ENCODE measurements around the gene RPL27A. TPM values are rescaled to one million over a fixed set of nuclear protein-coding genes. Genes with fewer than 3 reads are reported as not detected.
"Not testable (repeated sequence)": the region's sequence is repeated elsewhere in the genome, so short reads cannot be mapped to it uniquely, and the experiment has no call there.

RPL27A gene
- total RNA-seq: 549 TPM
- long read RNA-seq, full-length matches to known transcripts: 145 of 149 reads
- long read RNA-seq, partial matches to known transcripts: 2 of 149 reads
- long read RNA-seq, other reads (novel, unspliced or antisense): 2 of 149 reads

DNA sequence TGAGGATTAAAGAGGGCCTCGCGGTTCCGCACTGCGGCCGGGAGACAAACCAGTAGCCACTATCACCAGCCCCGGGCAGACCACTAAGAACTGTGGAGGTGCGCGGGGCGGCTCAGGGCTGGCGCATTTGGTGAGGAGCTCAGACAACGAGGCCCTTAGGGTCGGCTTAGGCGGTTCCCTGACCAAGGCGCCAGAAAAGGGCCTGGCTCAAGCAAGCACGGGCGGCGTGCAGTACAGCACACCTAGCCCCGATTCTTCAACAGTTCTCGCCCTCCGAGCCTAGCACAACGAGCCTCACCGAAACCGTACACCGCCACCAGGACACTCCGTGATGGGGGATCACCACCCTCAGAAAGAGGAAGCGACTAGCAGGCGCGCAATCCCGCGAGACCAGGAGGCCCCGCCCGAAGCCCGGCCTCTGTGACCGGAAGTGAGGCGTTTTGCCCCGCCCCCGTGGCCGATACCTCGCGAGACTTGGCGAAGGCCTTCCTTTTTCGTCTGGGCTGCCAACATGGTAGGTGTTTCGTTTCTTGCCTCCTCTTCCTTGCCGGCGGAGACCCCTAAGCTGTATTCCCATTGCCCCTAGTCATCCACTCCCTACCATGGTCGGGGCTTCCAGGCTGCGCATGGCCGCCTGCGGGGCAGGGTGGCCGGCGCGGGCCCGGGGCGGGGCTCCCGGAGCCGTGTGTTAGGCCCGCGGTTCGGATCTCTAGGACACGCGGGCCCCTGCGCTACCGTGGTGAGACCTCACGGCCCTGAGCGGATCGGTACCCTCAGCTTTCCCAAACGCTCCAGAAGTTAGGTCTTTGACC, at the start of gene RPL27A, which contains the start of gene TRIM66:
Gene RPL27A, plus strand, starts transcription at position 490 of the 812 bp plus-strand sequence. Its CDS starts 22 bp downstream, at position 512.
Gene TRIM66, minus strand, starts transcription at position 363 of the 812 bp plus-strand sequence. CDS start 10,391 bp downstream, outside the sequence.
- intact Hi-C loops (cut with DNase I): loop anchor here (5.0 kb wide), 1 partner anchor 230 kb away; the partner anchor contains the start of gene AKIP1
- DNase-seq (peak; percentile 99), ATAC-seq (ENCODE audit: poor library complexity) (peak; percentile 99)

DNA sequence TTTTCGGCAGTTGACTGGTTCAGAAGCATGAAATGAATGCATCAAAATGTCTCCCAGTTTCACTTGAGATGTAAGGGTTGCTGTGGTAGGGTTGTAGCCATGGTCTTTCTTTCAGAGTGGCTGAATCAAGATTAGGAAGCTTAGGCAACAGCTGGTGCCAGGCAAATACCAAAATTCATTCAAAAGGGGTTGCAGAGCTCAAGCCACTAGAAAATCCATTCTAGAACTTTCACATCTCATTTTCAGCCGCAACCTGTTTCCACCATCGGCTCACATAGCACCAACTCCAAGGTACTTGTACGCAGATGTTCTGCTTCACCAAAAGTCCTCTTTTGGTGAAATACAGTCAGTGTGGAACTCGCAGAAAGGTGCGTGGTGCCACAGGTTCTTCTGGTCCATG, 48.1 kb upstream of the RPL27A start:
- ATAC-seq (ENCODE audit: poor library complexity): no peak
- intact Hi-C loops (cut with DNase I): no loop called here
- no peak for DNase-seq

DNA sequence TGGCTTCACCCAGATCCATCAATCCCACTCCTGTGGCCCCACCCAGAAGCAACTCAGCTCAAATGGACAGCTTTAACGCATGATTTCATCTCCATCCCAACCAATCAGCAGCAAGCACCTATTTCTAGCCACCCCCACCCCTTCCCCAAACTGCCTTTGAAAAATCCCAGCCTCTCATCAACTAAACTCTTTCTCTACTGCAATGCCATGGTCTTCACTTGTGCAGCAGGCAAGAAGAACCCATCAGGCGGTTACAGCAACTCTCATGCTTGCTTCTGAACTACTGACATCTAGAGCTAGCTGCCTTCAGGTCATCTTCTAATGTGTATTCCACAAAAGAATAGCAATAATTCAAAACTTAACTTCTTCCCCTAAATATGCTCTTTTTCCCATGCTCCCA, 46.5 kb upstream of the RPL27A start:
- intact Hi-C loops (cut with DNase I): no loop called here
- ATAC-seq (ENCODE audit: poor library complexity) (no peak), DNase-seq (no peak)

DNA sequence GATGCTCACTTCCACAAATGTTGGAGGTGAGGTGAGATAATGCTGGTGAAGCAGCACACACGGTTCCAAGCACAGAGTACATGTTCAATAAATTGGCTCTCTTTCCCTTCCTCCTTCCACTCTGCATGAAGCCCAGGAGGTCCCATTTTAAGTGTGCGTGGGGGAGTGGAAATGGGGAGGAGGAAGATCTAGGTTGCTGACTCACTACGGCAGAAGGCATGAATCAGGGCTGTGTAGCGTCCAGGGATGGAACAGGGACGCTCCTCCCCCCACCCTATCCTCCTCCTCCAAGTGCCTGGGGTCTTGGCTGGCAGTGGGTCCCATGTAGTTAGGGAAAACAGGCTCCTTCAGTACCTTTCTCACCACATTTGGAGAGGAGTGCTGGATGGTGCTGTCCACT, 44.3 kb upstream of the RPL27A start:
- DNase-seq: no peak
- ATAC-seq (ENCODE audit: poor library complexity): no peak
- intact Hi-C loops (cut with DNase I): no loop called here

DNA sequence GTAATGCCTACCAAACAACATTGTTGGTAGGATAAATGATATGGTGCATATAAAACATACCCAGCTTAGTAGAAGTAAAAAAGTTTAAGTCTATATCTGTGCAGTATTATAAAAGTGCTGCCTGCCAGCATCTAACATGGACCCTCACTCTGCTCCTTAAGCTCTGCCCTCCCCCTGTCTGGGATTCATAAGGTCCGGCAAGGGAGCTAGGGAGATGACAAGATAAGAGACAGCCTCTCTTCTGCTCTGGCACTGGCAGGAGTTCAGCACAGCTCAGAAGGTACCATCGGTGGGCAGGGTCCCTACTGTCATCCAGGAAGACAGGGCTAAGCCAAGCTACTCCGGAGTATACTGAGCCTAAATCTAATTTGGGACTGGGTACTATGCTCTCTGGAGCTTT, 42.9 kb upstream of the RPL27A start:
- DNase-seq: no peak
- no peak for ATAC-seq (ENCODE audit: poor library complexity)
- intact Hi-C loops (cut with DNase I): no loop called here

DNA sequence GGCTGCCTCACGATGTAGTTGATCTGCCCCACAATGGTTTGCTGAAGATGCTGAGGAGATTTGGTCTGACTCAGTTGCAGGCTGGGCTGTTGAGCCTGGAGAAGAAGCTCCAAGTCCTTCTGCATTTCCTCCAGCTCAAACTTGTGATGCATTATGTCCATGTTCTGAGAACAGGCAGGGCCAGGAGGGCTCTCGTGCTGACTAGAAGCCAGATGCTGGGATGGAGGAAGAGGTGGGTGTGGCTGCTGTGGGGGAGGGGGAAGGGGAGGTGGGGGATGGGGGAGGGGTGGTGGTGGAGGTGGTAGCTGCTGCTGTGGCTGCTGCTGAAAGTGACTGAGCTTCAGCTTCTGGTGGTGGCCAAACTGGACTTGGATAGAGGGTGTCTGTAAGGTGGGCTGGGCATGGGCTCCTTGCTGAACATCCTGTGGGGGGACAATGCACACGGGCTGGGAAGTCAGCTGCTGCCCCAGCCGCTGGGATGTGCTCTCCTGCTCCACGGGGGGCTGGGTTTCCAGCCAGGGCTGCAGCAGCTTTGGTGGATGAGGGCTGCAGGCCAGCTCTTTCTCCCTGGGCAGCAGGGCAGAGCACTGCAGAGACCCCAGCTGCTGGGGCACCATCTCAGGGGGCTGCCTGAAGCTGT, 42.2 kb upstream of the RPL27A start:
- intact Hi-C loops (cut with DNase I): no loop called here
- DNase-seq (no peak), ATAC-seq (ENCODE audit: poor library complexity) (no peak)

DNA sequence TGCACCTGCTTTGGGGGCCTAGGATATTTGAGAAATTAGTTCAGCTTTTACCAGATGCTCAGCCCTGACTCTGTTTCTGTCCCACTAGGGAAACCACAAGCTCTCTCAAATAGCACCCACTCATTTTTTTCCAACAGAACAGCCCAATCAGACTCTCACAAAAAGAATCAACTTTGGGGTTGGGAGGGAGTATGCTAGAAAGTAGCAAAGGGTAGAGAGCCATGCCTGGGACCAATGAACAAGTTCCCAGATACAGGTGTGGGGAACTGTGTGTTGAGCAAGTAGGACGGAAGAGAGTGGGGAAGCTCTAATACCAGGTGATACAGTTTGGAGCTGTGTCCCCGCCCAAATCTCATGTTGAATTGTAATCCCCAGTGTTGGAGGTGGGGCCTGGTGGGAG, 41.3 kb upstream of the RPL27A start:
- intact Hi-C loops (cut with DNase I): no loop called here
- ATAC-seq (ENCODE audit: poor library complexity) (no peak), DNase-seq (no peak)

DNA sequence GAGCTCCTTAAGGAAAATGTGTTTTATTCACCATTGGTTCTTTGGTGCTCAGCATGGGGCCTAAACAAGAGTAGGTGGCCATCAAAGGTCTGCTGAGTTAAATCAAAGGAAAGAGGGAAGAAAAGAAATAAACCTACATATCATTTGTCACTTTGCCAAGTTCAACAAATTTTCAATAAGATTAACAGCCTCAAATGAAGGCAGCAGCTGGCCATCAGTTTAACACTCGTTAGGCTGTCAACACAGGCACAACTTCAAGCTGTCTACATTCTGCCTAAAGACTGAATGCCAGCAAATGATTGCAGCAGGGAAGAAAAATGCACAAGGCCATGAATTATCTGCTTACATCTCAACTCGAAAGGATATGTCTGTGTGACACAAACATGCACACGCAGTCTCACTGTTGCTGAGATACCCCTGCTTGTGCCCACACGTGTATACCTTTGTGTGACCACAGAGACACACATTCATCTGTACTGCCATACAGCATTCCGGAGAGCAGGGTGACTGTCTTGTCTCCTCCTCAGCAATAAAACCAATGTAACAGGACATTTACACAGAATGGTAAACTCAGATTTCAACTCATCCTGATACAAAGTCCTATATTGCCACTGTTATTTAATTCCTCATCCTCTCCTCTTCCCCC, 40.3 kb upstream of the RPL27A start:
- DNase-seq (no peak), ATAC-seq (ENCODE audit: poor library complexity) (no peak)
- intact Hi-C loops (cut with DNase I): no loop called here

DNA sequence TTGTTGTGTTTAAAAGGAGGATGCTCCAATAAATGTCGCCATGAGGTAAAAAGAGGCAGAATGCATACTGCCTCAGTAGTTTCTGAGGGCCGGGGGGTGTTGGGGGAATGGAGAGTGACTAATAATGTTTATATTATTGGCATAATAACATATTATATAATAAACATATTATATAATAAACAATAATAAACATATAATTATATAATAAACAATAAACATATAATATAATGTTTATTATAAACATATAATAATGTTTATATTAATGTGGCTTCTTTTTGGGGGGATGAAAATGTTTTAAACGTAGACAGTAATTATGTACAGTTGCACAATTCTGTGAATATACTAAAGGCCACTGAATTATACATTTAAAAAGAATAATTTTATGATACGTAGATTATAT, 35.7 kb upstream of the RPL27A start:
- DNase-seq (no peak), ATAC-seq (ENCODE audit: poor library complexity) (no peak)
- intact Hi-C loops (cut with DNase I): no loop called here

DNA sequence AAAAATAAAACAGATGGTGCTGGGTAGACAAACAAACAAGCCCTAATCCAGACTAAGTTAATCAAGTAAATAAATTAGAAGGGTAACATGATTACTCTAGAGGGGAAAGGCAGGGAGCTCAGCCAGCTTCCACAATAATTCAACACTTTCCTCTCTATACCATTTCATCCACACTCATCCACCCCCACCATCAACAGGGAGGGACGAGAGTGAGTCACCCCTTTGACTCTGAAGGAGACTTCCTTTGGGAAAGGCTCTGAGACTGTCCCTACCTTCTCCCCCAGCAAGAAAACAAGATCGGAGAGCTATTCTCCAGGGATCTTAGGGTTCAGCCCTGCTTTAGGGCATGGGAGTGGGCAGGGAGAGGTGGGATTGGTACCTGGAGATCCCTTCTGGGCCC, 33.2 kb upstream of the RPL27A start:
- ATAC-seq (ENCODE audit: poor library complexity): no peak
- intact Hi-C loops (cut with DNase I): no loop called here
- no peak for DNase-seq

DNA sequence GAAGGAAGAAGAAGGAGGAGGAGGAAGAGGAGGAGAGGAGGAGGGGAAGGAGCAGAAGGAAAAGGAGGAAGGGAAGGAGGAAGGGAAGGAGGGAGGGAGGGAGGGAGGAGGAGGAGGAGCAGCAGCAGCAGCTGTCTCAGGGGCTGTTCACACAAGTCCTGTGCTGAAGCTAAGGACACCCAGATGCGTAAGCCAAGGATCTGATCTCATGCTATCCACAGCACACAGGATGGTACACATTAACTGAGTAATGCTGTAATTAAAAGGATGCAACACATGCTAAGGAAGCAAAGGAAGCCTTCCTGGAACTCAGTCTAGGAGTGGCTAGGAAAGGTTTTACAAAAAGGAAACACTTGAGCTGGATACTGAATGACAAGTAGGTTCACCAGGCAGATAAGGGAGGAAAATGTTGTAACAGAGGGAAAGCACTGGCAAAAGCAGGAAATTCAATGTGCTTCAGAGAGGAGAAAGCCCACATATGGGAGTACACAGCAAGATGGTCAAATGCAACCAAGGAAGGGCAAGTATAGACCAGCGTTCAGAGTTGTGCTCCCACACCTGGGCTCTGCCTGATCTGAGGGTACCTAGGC, 32.1 kb upstream of the RPL27A start:
- no peak for ATAC-seq (ENCODE audit: poor library complexity)
- no peak for DNase-seq
- intact Hi-C loops (cut with DNase I): no loop called here

DNA sequence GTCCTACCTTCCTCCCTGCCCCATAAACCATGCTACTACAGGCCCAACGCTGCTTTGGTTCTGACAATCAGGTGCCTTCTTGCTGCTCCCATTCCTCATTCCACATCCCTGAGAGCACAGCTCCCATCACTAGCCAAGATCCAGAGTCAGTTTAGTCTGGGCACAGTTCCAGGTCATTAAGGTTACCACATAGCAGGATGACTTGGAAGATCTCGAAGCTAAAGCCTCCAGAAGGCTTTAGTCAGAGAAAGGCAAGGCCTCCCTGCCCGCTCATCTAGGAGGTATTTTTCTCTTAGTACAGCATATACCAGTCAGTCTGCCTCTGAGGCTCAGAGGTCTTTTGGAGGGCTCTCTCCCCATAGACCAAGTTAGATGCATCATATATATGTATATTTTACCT, 30.5 kb upstream of the RPL27A start:
- ATAC-seq (ENCODE audit: poor library complexity): peak; percentile 36
- no peak for DNase-seq
- intact Hi-C loops (cut with DNase I): no loop called here

DNA sequence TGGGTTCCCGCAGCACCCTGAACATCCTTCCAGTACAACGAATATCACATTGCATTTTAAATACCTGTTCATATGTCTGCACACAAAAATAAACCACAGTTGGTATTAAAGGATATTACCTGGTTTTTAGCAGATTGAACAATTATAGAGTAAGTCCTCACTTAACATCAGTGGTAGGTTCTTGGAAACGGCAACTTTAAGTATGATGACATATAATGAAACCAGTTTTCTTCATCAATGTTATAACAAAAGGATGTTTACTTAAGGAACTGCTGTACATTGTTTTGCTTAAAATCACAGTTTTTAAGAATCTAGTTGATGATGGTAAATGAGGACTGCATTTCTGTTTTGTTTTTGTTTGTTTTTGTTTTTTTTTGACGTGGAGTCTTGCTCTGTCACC, 28.1 kb upstream of the RPL27A start:
- no peak for DNase-seq
- ATAC-seq (ENCODE audit: poor library complexity): no peak
- intact Hi-C loops (cut with DNase I): no loop called here

DNA sequence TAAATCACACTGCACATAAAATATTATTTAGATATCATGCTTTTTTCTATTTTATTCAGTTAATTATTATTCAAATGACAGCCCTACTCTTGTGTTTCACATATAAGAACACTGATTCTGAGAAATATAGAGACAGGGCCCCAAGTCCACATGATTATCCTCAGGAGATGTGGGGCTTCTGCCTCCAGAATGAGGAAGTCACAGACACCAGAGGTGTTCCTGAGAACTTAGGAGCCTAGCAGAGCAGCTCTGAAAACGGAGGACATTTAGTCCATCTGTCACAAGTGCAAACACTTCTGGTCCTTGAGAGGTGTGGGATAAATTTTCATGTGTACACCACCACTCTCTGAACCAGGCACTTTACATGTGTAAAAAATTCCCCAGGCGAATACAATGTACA, 26.3 kb upstream of the RPL27A start:
- intact Hi-C loops (cut with DNase I): no loop called here
- DNase-seq: no peak
- no peak for ATAC-seq (ENCODE audit: poor library complexity)

DNA sequence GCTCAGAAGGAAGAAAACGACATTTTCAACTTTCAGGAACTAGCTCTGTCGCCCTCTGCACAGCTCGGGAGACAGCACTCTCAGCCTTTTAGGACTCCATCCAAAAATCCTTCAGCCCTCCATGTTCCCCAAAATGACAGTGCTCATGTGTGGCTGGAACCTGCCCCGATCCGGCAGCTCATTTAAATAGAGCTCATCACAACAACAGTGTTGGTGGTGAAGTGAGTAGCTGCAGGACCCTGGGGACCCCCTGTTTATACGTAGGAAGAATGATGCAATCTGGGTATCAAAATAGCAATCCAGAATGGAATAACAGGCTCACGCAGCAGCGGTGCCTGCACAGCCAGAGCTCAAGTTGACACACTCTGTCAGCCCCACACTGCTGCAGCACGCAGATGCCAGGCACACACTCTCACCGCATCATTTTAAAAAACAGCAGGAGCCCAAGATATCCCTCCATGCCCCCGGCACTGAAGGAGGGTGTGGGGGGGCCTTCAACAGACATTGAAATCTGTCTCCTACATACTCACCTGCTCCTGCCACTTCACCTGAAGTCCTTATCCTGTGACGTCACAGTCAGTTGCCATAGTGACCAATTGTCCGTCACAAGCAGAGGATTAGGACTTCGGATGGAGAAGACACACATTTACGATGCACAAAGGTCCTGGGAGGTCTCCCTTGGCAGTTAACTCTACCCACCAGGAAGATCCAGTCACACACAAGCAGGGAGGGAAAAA, 24.1 kb upstream of the RPL27A start:
- ATAC-seq (ENCODE audit: poor library complexity): peak; percentile 65
- DNase-seq: peak; percentile 50
- intact Hi-C loops (cut with DNase I): no loop called here

DNA sequence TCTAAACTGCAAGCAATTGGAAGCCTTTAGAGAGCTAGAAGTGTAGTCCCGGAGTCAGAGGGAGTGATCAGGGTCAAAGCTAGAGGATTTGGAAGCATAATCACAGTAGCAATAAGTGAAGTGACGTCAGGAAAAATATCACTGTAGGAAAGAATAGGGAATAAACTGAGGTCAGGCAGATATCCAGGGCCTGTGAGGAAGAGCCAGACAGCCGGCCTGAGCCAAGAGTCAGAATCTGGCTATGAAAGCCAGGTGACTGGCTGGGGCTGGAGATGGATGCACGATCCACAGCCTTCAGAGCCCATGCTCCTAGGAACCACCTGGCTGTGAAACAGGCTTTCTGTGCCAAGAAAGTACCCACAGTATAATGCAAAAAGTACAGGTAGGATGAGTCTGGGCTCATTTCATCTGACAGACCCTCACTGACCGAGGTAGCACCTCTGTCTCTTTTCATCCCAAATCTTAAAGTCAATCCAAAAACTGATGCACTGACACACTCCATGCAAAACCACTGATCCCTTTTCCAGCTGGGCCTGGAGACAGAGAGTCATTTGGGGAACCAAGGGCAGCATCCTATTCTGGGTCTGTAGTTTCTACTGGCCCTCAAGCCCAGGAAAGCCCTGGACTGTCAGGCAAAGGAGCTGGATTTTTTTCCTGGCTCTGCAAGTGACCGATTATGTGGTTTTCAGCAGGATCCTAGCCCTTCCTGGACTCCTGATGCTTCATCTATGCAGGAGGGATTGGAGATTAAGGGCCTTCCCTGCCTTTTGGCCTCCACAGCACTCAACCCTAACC, 21.4 kb upstream of the RPL27A start:
- DNase-seq (no peak), ATAC-seq (ENCODE audit: poor library complexity) (no peak)
- intact Hi-C loops (cut with DNase I): no loop called here

DNA sequence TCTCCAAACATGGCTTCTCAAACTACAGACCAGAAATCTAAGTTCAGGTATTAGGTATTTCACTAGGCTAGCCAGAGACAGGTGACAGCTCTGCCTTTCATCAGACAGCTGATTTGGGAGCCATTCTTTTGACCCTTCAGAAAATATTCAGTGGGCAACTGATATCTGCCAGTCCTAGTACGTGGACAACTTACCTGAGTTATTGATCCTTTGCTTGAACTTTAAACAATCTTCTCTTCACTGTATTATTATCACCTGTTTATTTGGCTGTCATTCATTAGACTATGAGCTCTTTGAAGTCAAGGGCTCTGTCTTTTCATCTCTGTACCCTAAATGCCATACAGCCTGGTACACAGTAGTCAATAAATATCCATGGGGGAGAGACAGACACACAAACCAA, 17.4 kb upstream of the RPL27A start:
- DNase-seq: no peak
- intact Hi-C loops (cut with DNase I): no loop called here
- no peak for ATAC-seq (ENCODE audit: poor library complexity)

DNA sequence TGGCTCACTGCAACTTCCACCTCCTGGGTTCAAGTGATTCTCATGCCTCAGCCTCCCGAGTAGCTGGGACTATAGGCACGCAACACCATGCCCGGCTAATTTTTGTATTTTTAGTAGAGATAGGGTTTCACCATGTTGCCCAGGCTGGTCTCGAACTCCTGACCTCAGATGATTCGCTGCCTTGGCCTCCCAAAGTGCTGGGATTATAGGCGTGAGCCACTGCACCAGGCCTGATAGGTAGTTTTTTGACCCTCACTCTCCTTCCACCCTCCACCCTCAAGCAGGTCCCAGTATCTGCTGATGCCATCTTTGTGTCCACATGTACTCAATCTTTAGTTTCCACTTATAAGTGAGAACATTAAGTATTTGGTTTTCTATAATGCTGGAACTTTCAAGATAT, 12.5 kb upstream of the RPL27A start:
- DNase-seq; intact Hi-C loops (cut with DNase I); ATAC-seq (ENCODE audit: poor library complexity): not testable (repeated sequence)

Data from Right ventricle myocardium superior (tissue), 1 donor.